Ovary (tissue), 9 donors: ENCODE results near the gene KSR1. TPM values are rescaled to one million over a fixed set of nuclear protein-coding genes. Genes with fewer than 3 reads are reported as not detected.

Experiments
- DNase-seq, 5 donors: peaks; one replicate each; pipeline ENCODE4 v3.0.0-alpha.2; 2019 to 2020
- H3K27ac ChIP-seq, 2 donors: fragments of 200-600 bp; one replicate each; pipeline versions ENCODE4 v1.5.1 to v1.8.0; 2019 to 2022
- H3K27me3 ChIP-seq: fragments of 200-600 bp; one replicate; pipeline ENCODE4 v1.8.0; 2022
- H3K36me3 ChIP-seq: fragments of 200-600 bp; sonication (generic); one replicate; pipeline ENCODE4 v1.5.1; 2019
- H3K4me1 ChIP-seq: one replicate; pipeline ENCODE4 v1.8.1; 2013; ENCODE audit warnings: mild to moderate bottlenecking, moderate library complexity; ENCODE audit not compliant: insufficient read depth
- H3K4me3 ChIP-seq: fragments of 200-600 bp; sonication (generic); one replicate; pipeline ENCODE4 v1.5.1; 2017
- H3K9me3 ChIP-seq, 2 donors: fragments of 200-600 bp in 1 of 2; sonication (generic) in 1 of 2; one replicate each; pipeline versions ENCODE4 v1.5.1 to v1.8.1; 2013 to 2019; ENCODE audit warnings: mild to moderate bottlenecking in 1 of 2, moderate library complexity in 1 of 2
- EP300 ChIP-seq: sonication (generic); formaldehyde crosslinking; IDR thresholded peaks from one replicate; pipeline ENCODE4 v1.6.1; 2017; ENCODE audit warnings: antibody characterized with exemption
- POLR2A ChIP-seq: fragments of 450-650 bp; IDR thresholded peaks from one replicate; pipeline ENCODE4 v1.6.1; 2017; ENCODE audit warnings: antibody characterized with exemption, mild to moderate bottlenecking, moderate library complexity
- WGBS, 3 donors: extraction: QIAGEN DNeasy Blood & Tissue Kit in 1 of 3; methylation state at CpG; one replicate each; pipeline versions ENCODE4 v1.1.5 to v1.1.7; 2013 to 2017; 5-methylcytosine and 5-hydroxymethylcytosine counted together
- intact Hi-C, 4 donors: fragments of 100-400 bp; cut with DNase I; formaldehyde crosslinking; loops; one replicate each; pipeline versions ENCODE4 v1.11.0 to v1.15.1; 2022 to 2023
- polyA plus RNA-seq, 2 donors: library from polyadenylated mRNA; stranded (reverse); fragments of 200-250 nt in 1 of 2; fragments of 350-450 nt in 1 of 2; fragmentation: Illumina TruSeq in 1 of 2; extraction: RNeasy Lipid Tissue Mini Kit (QIAGEN cat#74804) in 1 of 2; gene quantifications; one replicate each; pipeline ENCODE4 v1.2.3, GENCODE V29; 2013 to 2014
- total RNA-seq, 7 donors: library from RNA; depleted of rRNA in 2 of 7; stranded (reverse); fragments of >200 nt in 2 of 7; fragmentation: NEBNext Ultra II Directional in 3 of 7; extraction: Animal tissue kit (Norgen Biotek cat#: 25700) in 3 of 7; gene quantifications; one replicate each; pipeline versions ENCODE4 v1.1.0 to v1.2.4, GENCODE V29; 2016 to 2023
- TF ChIP-seq, protein P1 (sequence below), 3 donors: fragments of 450-650 bp in 2 of 3; fragments of 200-600 bp in 1 of 3; IDR thresholded peaks; one replicate each; pipeline versions ENCODE4 v1.5.1 to v1.8.0; 2016 to 2022; ENCODE audit warnings: antibody characterized with exemption in 3 of 3, mild to moderate bottlenecking in 1 of 3
- donor health status: DM: no; HTN: no; CAD: no; lungs with moderate emphysema.
- donor health status: DM: no; HTN: no; CAD: no.
- donor health status: Bipolar disorder and iron deficiency.
- donor health status: DM: yes; HTN: yes; CAD: no.
- donor health status: DM: no; HTN: no; CAD: no.
- donor health status: DM: yes; HTN: yes; CAD: no.

Gene KSR1
- total and polyA plus RNA-seq, 9 donors = 27.7 to 84.8 (median 39.5) TPM

DNA sequence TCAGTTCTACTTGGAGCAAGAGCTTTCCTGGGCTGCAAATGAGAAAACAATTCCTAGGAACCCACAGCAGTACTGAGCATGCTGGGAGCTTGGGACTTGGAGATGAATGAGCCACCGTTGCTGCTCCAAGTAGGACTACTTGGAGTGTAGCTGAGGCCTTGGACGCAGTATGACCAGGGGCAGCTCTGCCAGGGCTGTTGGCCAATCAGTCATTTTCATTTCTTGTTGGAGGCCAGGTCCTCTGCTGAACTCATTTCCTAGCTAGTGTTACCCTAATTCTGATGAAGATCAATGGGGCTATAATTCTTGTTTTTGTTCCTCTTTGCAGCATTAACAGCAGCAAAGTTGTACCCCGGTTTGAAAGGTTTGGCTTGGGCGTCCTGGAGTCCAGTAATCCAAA lies 166.7 kb downstream of the KSR1 start:
- TF ChIP-seq EP300 = no peak
- no peak for TF ChIP-seq POLR2A
- TF ChIP-seq, protein P1, sequence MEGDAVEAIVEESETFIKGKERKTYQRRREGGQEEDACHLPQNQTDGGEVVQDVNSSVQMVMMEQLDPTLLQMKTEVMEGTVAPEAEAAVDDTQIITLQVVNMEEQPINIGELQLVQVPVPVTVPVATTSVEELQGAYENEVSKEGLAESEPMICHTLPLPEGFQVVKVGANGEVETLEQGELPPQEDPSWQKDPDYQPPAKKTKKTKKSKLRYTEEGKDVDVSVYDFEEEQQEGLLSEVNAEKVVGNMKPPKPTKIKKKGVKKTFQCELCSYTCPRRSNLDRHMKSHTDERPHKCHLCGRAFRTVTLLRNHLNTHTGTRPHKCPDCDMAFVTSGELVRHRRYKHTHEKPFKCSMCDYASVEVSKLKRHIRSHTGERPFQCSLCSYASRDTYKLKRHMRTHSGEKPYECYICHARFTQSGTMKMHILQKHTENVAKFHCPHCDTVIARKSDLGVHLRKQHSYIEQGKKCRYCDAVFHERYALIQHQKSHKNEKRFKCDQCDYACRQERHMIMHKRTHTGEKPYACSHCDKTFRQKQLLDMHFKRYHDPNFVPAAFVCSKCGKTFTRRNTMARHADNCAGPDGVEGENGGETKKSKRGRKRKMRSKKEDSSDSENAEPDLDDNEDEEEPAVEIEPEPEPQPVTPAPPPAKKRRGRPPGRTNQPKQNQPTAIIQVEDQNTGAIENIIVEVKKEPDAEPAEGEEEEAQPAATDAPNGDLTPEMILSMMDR (IDR thresholded peaks at IDR 0.05) = no peak
- intact Hi-C loops = no loop called here
- Histone ChIP-seq H3K4me1 (no peaks in the 10 kb centered on the region), H3K4me3 (no peak overlapping the region), H3K9me3 (no peaks in the 10 kb centered on the region), H3K36me3 (no peaks in the 10 kb centered on the region), H3K27me3 (no peaks in the 10 kb centered on the region), H3K27ac (no peak overlapping the region)
- DNase-seq = no peak
- 69 to 92% (median 87%) methylated on average over 4 of the region's 4 CpGs for WGBS, 3 donors

DNA sequence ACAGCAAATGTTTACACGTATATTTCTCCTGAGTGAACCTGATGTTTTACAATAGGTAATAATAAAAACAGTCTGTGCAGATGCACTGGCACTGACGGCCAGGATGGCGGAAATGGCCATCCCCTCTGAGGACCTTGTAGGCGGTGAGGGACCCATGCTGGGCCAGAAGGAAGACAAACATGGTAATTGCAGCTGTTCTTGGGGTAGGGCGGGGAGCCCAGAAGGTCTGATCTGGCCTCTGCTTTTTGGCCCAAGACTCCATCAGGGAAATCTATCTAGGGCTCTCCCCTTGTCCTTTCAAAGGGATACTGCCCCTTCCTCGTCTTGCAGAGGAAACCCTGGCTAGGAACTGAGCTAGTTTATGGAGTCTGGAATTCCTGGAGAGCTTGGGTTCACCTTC lies 167.4 kb downstream of the KSR1 start:
- DNase-seq = no peak
- no peaks in the 10 kb centered on the region for H3K36me3 ChIP-seq

DNA sequence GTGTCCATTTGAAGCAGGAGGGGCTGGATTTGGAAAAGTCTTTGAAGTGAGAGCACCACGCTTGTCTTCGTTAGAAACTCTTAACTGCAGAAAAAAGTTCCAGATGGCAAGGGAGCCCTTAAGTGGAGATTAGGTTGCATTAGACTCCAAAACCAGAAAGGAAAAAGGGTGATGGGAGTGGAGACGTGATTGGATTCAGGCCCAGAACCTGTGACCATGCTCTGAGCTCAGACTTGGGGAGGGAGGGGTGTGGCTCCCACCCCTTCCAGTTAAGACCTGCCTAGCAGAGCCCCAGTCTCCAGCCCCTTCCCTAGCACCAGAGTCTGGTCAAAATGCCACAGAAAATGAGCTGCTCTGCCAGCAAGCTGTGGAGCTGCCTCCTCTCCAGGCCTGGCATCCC lies 168.3 kb downstream of the KSR1 start:
- Histone ChIP-seq H3K27me3 (no peaks in the 10 kb centered on the region), H3K27ac (no peak overlapping the region), H3K4me1 (no peaks in the 10 kb centered on the region), H3K9me3 (no peaks in the 10 kb centered on the region), H3K4me3 (no peak overlapping the region), H3K36me3 (no peaks in the 10 kb centered on the region)
- intact Hi-C loops = no loop called here
- 66 to 86% (median 81%) methylated on average over 3 of the region's 3 CpGs for WGBS, 3 donors
- no peak for DNase-seq
- TF ChIP-seq, protein P1 (IDR thresholded peaks at IDR 0.05) = no peak
- TF ChIP-seq EP300 (no peak), POLR2A (no peak)

More for the DNA sequence above, 167.4 kb downstream of the KSR1 start:
- Histone ChIP-seq H3K27ac (no peak overlapping the region), H3K4me3 (no peak overlapping the region), H3K27me3 (no peaks in the 10 kb centered on the region), H3K9me3 (no peaks in the 10 kb centered on the region), H3K4me1 (no peaks in the 10 kb centered on the region)
- WGBS, 3 donors = 81 to 91% (median 89%) methylated on average over 6 of the region's 6 CpGs
- intact Hi-C loops = no loop called here
- TF ChIP-seq EP300 = no peak
- TF ChIP-seq, protein P1 (IDR thresholded peaks at IDR 0.05) = no peak
- TF ChIP-seq POLR2A = no peak

DNA sequence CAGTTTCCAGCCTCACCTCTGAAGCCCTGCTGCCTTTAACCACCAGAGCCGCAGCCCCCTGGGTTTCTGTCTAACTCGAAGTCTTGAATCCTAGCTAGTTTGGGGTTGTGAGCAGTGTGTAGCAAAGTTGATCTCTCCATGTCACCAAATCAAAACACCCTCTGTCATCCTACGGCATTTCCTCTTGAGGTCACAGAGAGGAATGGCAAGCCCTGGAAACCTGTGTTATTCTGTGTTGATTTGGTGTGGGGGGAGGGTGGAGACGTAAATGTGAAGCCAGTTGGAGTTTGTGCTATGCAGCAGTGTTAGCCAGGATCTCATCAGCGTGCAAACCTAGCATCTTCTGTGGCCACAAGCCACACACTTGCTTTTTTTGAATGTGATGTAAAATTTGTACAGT lies 169.6 kb downstream of the KSR1 start:
- H3K4me1 ChIP-seq = no peaks in the 10 kb centered on the region
- no peaks in the 10 kb centered on the region for H3K27me3 ChIP-seq
- no peak for DNase-seq
- no peak overlapping the region for H3K27ac ChIP-seq
- TF ChIP-seq EP300 = no peak
- TF ChIP-seq POLR2A = no peak
- H3K4me3 ChIP-seq = no peak overlapping the region
- no peaks in the 10 kb centered on the region for H3K36me3 ChIP-seq
- no peaks in the 10 kb centered on the region for H3K9me3 ChIP-seq
- intact Hi-C loops = no loop called here
- WGBS, 3 donors = 86 to 95% (median 92%) methylated on average over 5 of the region's 5 CpGs

DNA sequence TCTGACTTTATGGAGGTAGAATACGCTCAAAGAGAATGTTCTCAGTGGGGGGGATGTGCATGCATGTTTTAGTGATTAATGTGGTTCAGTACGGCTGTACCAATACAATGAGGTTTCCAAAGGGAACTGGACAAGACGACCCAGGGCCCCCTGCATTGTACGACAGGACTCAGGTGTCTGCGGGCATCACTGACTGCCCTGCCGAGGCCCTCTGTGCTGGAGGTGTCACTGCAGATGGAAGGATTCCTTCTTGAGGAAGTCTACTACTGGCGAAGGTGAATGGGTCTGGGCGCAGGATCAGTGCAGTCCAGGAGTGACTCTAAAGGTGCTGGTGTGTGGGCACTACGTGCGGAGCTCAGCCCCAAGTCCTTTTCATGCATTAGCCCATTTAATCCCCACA lies 171.3 kb downstream of the KSR1 start:
- no peak for DNase-seq
- no peak for TF ChIP-seq POLR2A
- no peak for TF ChIP-seq EP300
- TF ChIP-seq, protein P1 (IDR thresholded peaks at IDR 0.05) = no peak
- H3K36me3 ChIP-seq = no peaks in the 10 kb centered on the region
- no peak overlapping the region for H3K4me3 ChIP-seq
- H3K4me1 ChIP-seq = peaks cover 7% of the 10 kb centered on the region
- H3K27ac ChIP-seq = no peak overlapping the region
- no peaks in the 10 kb centered on the region for H3K9me3 ChIP-seq
- 85 to 88% (median 85%) methylated on average over 10 of the region's 10 CpGs for whole genome bisulfite sequencing, 3 donors
- intact Hi-C loops = no loop called here
- no peaks in the 10 kb centered on the region for H3K27me3 ChIP-seq
